HG03280 (cell line): ENCODE measurements around the gene C20orf202.

Experiments
- ATAC-seq: cut with Tn5 transposase; IDR thresholded peaks from one replicate; pipeline ENCODE4 v1.9.1; 2021; ENCODE audit warnings: mild to moderate bottlenecking, moderate library complexity; ENCODE audit not compliant: unreplicated experiment

Gene C20orf202

DNA sequence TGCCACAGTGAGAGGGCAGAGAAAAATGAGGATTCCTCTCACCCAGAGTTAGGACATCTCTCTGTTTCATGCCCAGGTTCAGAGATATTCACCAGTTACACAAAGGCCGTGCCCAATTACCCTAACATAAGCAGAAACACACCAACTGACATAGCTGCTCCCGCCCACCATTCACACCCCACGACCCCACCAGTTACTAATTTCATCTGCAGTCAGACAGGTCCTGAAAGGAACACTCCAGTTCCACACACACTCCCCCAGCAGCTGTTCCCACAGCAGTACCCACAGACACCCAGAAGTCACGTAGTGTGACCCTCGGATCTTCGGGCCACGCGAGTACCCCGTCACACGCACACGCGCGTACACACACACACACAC lies 19.0 kb upstream of the C20orf202 start:
- ATAC-seq = no peak

DNA sequence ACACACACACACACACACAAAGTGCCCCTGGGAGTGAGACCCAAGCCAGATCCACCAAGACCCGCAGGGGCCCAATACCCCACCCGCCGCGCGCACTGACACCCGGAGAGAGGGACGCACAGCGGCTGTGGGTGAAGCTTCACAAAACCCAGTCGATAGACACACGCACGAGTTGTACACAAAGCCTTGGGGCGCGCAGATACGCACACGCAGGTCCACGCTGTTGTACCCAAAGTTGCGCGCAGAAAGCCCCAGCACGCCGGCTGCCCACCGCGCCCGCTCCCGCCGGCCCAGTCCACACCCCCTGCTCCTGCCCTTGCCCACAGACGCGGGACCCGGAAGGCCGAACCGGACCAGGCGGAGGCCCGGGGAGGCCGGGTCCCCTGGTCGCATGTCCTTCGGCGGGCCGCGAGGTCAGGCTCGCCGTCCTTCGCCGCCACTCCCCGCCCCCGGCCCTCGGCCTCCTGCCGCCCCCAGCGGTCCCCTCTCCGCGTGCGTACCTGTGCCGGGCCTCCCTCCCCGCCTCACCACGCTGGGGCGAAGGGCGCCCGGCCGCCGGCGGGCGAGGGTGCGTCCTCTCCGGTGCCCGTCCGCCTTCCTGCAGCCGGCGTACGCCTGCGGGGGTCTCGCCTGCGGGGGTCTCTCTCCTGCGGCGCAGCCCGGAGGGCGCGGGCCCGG lies 18.5 kb upstream of the C20orf202 start, which contains the start of gene TMEM74B:
TSS of gene TMEM74B (minus strand) at position 344 of the 678 bp plus-strand sequence. CDS start 1,180 bp downstream, outside the sequence.
- no peak for ATAC-seq

DNA sequence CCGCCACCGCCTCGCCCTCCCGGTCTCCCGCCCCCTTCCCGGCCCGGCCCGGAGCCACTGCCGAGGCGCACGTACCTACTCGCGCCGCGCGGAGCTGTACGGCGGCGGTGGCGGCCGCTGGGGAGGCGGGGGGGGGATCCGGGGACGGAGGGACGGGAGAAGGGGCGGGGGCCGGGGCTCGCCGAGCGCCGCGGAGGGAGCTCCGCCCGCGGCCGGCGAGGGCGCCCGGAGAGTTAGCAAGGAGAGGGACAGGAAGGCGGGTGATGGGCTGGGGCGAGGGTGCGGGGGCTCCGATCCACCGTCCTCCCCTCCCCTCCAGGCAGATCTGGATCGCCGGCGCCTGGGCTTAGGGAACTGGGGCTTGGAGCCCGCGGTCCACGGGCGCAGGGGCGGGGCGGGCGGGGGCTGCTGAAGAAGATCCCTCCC lies 17.9 kb upstream of the C20orf202 start:
- no peak for ATAC-seq

- ATAC-seq = no peak
These were observed 17.4 kb upstream of the C20orf202 start for GRCh38 chr20:1185790-1186334.

- no peak for ATAC-seq
These were observed 16.8 kb upstream of the C20orf202 start for GRCh38 chr20:1186367-1186991.

- no peak for ATAC-seq
These were observed 15.6 kb upstream of the C20orf202 start for GRCh38 chr20:1187605-1188171.

DNA sequence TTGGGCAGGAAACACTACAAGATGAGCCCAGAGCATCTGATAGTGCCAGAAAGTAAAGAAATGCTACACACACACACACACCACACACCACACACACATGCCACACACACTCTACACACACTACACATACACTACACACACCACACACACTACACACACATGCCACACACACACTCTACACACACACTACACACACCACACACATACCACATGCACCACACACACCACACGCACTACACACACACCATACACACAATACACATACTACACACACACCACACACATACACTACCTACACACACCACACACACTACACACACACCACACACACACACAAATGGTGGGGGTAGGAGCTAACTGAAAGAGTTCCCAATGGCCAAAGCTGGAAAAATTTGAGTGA lies 14.9 kb upstream of the C20orf202 start:
- ATAC-seq = no peak

GRCh38 chr20:1189827-1190226 lies 13.4 kb upstream of the C20orf202 start:
- ATAC-seq = no peak

- ATAC-seq = no peak
These were observed 12.4 kb upstream of the C20orf202 start for GRCh38 chr20:1190847-1191246.

DNA sequence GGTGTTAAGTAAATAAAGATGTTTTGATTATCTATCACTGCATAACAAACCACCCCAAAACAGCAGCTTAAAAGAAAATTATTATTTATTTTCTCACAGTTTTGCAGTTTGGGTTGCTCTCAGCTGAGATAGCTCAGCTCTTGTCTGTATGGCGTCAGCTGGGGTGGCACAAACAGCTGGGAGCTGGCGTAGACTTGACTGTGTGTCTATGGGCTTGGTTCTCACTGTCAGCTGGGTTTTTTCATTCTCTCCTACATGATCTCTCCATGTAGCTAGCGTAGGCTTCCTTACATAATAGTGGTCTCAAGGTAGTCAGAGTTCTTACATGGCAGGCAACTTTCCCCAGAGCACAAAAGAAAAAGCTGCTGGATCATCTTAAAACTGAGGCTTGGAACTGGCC lies 12.0 kb upstream of the C20orf202 start:
- no peak for ATAC-seq

DNA sequence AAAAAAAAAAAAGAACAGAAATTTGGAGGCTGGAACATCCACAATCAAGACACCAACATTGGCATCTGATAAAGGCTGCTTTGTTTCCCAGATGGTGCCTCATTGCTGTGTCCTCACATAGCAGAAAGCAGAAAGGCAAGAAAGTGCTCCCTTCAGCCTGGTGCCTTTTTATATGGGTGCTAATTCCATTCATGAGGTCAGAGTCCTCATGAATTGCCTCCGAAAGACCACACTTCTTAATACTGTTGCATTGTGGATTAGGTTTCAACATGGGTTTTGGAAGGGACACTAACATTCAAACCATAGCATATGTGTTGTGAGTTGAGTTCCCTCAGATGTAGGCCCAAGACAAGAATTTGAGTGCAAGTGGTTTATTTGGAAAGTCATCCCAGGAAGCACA lies 8.0 kb upstream of the C20orf202 start:
- ATAC-seq = no peak

- ATAC-seq = no peak
These were observed 6.6 kb upstream of the C20orf202 start for GRCh38 chr20:1196634-1197033.

DNA sequence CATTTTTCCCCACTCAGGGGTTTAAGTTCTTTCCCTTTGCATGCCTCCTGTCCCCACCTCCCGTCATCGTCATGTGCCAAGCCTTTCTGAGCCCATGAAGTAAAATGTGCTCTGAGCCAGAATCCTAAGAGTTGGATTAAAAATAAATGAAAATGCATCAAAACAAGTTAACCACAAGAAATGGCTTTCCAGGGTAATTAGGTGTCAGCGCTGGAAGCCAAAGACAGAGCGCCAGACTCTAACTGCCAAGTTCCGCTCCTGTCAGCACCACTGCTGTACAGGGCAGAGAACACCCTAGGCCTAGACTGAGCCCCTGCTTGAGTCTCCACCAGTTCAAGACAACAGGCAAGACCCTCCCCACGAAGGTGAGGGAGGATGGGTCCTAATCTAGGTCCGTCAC lies 5.5 kb upstream of the C20orf202 start:
- no peak for ATAC-seq

GRCh38 chr20:1198751-1199150 lies 4.5 kb upstream of the C20orf202 start:
- no peak for ATAC-seq

DNA sequence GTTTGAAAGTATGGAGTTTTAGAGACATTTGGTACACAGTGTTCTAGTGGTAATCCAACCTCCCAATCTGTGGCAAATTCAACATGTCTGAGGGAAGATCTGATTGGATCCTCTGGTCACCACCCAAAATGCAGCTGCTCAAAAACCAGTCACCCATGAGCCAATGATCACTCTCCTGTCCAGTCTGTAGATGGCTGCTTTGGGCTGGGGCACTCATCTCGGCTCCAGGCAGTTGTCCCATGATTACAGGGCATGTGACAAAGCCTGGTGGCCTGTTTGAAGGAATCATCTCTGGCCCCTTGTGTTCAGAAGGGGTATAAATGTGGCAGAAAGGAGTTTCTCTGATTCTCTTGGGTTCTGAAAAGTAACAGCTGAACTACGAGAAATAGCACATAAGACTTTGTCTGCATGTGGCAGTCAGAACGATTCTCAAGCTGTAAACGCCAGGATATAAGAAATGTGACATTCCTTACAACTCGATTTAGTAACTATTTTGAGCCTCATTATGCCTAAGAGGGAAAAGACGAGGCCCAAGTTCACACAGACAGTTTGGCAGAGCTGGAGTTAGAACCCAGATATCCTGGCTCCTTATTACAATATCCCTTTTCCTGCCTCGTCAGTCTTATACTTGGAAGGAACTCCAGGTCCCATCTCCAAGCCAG lies 3.9 kb upstream of the C20orf202 start:
- ATAC-seq = no peak

- ATAC-seq = no peak
These were observed 3.3 kb upstream of the C20orf202 start for GRCh38 chr20:1199964-1200363.

DNA sequence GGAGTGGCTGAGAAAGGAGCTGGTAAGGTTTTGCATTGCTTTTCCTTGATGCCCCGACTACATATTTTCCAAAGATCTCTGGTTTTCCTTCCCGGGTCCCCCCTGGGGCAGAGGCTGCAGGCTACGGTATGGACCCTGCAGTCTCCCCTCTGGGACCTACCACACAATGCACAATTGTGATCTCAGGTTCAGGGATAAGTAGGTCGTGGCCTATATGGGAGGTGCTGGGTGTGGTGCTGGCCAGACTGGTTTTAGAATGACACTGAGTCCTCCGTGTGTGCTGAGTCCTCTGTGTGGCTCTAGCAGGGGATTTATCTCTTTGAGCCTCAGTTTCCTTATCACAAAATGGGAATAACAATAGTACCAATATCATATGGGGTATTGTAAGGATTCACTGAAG lies 376 bp downstream of the C20orf202 start:
- no peak for ATAC-seq

DNA sequence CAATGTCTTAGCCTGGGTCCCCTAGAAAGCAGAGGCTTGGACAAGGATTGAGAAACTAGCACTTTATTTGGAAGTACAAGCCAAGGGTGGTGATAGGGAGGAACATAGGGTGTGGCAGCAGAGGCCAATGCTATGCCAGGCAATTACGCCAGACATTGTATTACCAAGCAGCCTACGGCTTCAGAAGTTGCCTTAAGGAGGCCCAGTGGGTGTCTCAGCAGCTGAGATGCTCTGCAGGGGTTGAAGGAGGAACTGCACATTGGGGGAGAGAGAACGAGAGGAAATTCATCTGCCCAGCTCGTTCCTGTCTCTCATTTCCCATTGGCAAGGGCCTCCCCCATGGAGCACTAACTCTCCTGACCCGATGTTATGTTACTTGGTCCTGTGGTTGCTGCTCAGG lies 859 bp downstream of the C20orf202 start:
- ATAC-seq = no peak

- ATAC-seq = no peak
These were observed 1.3 kb downstream of the C20orf202 start for GRCh38 chr20:1204576-1204975.

GRCh38 chr20:1205802-1206201 lies 2.5 kb downstream of the C20orf202 start:
- no peak for ATAC-seq

- ATAC-seq = no peak
These were observed 3.3 kb downstream of the C20orf202 start for GRCh38 chr20:1206366-1207148.
